GM23338 (cell line): ENCODE measurements around the gene TRPC6. TPM values are rescaled to one million over a fixed set of nuclear protein-coding genes. Genes with fewer than 3 reads are reported as not detected.

Experiments
- ATAC-seq: fragments of 200-7000 bp; cut with Tn5 transposase; 3 replicates; pipeline ENCODE4 v1.9.1; 2020
- DNase-seq: peaks from one replicate; pipeline ENCODE4 v3.0.0-alpha.2; 2015; ENCODE audit warnings: low spot score
- H2AFZ ChIP-seq: fragments of 200-600 bp; sonication (generic); 2 replicates; pipeline ENCODE4 v1.8.0; 2016; ENCODE audit warnings: antibody characterized with exemption, mild to moderate bottlenecking, moderate library complexity
- H3F3A ChIP-seq: fragments of 200-600 bp; sonication (generic); replicated peaks from 2 replicates; pipeline ENCODE4 v1.8.0; 2017; ENCODE audit warnings: antibody characterized with exemption, mixed run types, low read depth
- H3K27ac ChIP-seq: fragments of 200-600 bp; sonication (generic); 2 replicates; pipeline ENCODE4 v1.6.1; 2016; ENCODE audit warnings: low read depth
- H3K27me3 ChIP-seq: fragments of 200-600 bp; sonication (generic); 2 replicates; pipeline ENCODE4 v1.8.0; 2016; ENCODE audit warnings: mild to moderate bottlenecking, mixed run types, moderate library complexity; ENCODE audit not compliant: insufficient read depth
- H3K36me3 ChIP-seq: fragments of 200-600 bp; sonication (generic); 2 replicates; pipeline ENCODE4 v1.8.0; 2016; ENCODE audit warnings: mild to moderate bottlenecking; ENCODE audit not compliant: insufficient read depth
- H3K4me1 ChIP-seq: fragments of 200-600 bp; sonication (generic); 2 replicates; pipeline ENCODE4 v1.8.0; 2016; ENCODE audit warnings: mild to moderate bottlenecking, moderate library complexity; ENCODE audit not compliant: insufficient read depth
- H3K4me2 ChIP-seq: fragments of 200-600 bp; sonication (generic); 2 replicates; pipeline ENCODE4 v1.7.1; 2017; ENCODE audit warnings: mixed run types
- H3K4me3 ChIP-seq: fragments of 200-600 bp; sonication (generic); 2 replicates; pipeline ENCODE4 v1.6.1; 2016; ENCODE audit warnings: mixed run types
- H3K79me2 ChIP-seq: fragments of 200-600 bp; sonication (generic); replicated peaks from 2 replicates; pipeline ENCODE4 v1.8.0; 2017; ENCODE audit warnings: mild to moderate bottlenecking; ENCODE audit not compliant: insufficient read depth
- H3K9me2 ChIP-seq: fragments of 200-600 bp; sonication (generic); 2 replicates; pipeline ENCODE4 v1.8.0; 2017; ENCODE audit not compliant: insufficient read depth
- H4K20me1 ChIP-seq: fragments of 200-600 bp; sonication (generic); replicated peaks from 2 replicates; pipeline ENCODE4 v1.8.0; 2017; ENCODE audit warnings: mild to moderate bottlenecking; ENCODE audit not compliant: insufficient read depth
- H3K27ac Mint-ChIP-seq: 2 replicates; pipeline ENCODE4 v1.8.0; 2020; ENCODE audit warnings: inconsistent platforms, mild to moderate bottlenecking, moderate library complexity, mixed read lengths
- H3K27me3 Mint-ChIP-seq: 3 replicates; pipeline ENCODE4 v1.8.0; 2022; ENCODE audit warnings: low read depth, mild to moderate bottlenecking, moderate library complexity, mixed read lengths, inconsistent platforms; ENCODE audit not compliant: insufficient read depth, poor library complexity
- H3K36me3 Mint-ChIP-seq: 3 replicates; pipeline ENCODE4 v1.8.0; 2021; ENCODE audit warnings: low read depth, mild to moderate bottlenecking, inconsistent platforms, moderate library complexity, mixed read lengths
- H3K4me1 Mint-ChIP-seq: 3 replicates; pipeline ENCODE4 v1.8.0; 2020; ENCODE audit warnings: mild to moderate bottlenecking, inconsistent platforms, mixed read lengths
- H3K4me3 Mint-ChIP-seq: 3 replicates; pipeline ENCODE4 v1.8.0; 2021; ENCODE audit warnings: moderate library complexity, mild to moderate bottlenecking, inconsistent platforms, mixed read lengths
- H3K9me3 Mint-ChIP-seq: 3 replicates; pipeline ENCODE4 v1.8.0; 2020; ENCODE audit warnings: moderate library complexity, mild to moderate bottlenecking, inconsistent platforms, mixed read lengths
- CREB1 ChIP-seq: fragments of 250-450 bp; sonication (Bioruptor Pico); IDR thresholded peaks from 2 replicates; pipeline ENCODE4 v1.5.0; 2020; ENCODE audit warnings: low read depth, mild to moderate bottlenecking, moderate library complexity
- EZH2phosphoT487 ChIP-seq: fragments of 200-600 bp; sonication (generic); IDR thresholded peaks from one replicate; pipeline ENCODE4 v1.8.1; 2018; ENCODE audit warnings: antibody characterized with exemption; ENCODE audit not compliant: unreplicated experiment
- NANOG ChIP-seq: IDR thresholded peaks from 2 replicates; pipeline ENCODE4 v1.6.1; 2016; ENCODE audit warnings: antibody characterized with exemption, borderline replicate concordance
- POLR2AphosphoS5 ChIP-seq: IDR thresholded peaks from 2 replicates; pipeline ENCODE4 v1.6.1; 2016; ENCODE audit warnings: antibody characterized with exemption, low read depth
- STAT1 ChIP-seq: IDR thresholded peaks from one replicate; pipeline ENCODE4 v1.6.1; 2016; ENCODE audit warnings: antibody characterized with exemption; ENCODE audit not compliant: unreplicated experiment
- ZNF114 ChIP-seq: fragments of 250-450 bp; sonication (Bioruptor Pico); IDR thresholded peaks from 2 replicates; pipeline ENCODE4 v1.5.0; 2020; ENCODE audit warnings: mild to moderate bottlenecking, moderate library complexity
- ZNF331 ChIP-seq: fragments of 250-450 bp; sonication (Bioruptor Pico); IDR thresholded peaks from 2 replicates; pipeline ENCODE4 v1.5.0; 2020; ENCODE audit warnings: low read depth, mild to moderate bottlenecking, moderate library complexity
- polyA plus RNA-seq: library from polyadenylated mRNA; unstranded; fragments of >200 nt; fragmentation: Nextera tagmentation; extraction: Ambion mirVana; gene quantifications from 2 replicates; pipeline ENCODE4 v1.2.1, GENCODE V29; 2016
- total RNA-seq: library from RNA; depleted of rRNA; stranded (reverse); fragments of >200 nt; shearing (Covaris generic); gene quantifications from 2 replicates; pipeline ENCODE4 v1.2.3, GENCODE V29; 2014
- TF ChIP-seq, protein P1 (sequence below): fragments of 250-450 bp; sonication (Bioruptor Pico); IDR thresholded peaks from 2 replicates; pipeline ENCODE4 v1.5.0; 2020; ENCODE audit warnings: mild to moderate bottlenecking, moderate library complexity
- TF ChIP-seq, protein P2 (sequence below), 2 experiments: fragments of 200-600 bp in 1 of 2; sonication (generic) in 1 of 2; conservative IDR thresholded peaks; 2 replicates each; pipeline versions ENCODE4 v1.5.1 to v1.6.1; 2016 to 2017; ENCODE audit warnings: antibody characterized with exemption in 2 of 2, low read depth in 2 of 2, mild to moderate bottlenecking in 2 of 2, moderate library complexity in 1 of 2

TRPC6 gene
- total and polyA plus RNA-seq, 2 experiments from 2014 or later = 0.05 to 4.4 TPM

DNA sequence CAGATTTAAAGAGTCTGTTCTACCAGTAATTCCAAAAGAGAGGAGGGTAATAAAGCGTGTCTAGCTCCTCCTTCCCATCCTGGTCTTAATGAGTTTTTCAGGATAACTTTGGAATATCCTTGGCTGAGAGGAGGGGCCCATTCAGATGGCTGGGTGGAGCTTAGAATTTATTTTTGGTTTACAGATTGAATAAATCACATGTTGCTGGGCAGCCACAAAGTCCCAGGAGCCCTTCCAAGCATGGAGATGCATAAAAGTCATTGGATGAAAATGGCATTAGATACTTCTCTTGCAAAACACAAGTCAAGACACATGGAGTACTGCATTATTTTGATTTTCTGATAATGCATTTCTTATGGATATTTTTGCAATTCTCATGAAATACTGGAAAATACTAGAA is 139.0 kb downstream of the TRPC6 start:
- TF ChIP-seq EZH2phosphoT487 = no peak
- TF ChIP-seq, protein P1, sequence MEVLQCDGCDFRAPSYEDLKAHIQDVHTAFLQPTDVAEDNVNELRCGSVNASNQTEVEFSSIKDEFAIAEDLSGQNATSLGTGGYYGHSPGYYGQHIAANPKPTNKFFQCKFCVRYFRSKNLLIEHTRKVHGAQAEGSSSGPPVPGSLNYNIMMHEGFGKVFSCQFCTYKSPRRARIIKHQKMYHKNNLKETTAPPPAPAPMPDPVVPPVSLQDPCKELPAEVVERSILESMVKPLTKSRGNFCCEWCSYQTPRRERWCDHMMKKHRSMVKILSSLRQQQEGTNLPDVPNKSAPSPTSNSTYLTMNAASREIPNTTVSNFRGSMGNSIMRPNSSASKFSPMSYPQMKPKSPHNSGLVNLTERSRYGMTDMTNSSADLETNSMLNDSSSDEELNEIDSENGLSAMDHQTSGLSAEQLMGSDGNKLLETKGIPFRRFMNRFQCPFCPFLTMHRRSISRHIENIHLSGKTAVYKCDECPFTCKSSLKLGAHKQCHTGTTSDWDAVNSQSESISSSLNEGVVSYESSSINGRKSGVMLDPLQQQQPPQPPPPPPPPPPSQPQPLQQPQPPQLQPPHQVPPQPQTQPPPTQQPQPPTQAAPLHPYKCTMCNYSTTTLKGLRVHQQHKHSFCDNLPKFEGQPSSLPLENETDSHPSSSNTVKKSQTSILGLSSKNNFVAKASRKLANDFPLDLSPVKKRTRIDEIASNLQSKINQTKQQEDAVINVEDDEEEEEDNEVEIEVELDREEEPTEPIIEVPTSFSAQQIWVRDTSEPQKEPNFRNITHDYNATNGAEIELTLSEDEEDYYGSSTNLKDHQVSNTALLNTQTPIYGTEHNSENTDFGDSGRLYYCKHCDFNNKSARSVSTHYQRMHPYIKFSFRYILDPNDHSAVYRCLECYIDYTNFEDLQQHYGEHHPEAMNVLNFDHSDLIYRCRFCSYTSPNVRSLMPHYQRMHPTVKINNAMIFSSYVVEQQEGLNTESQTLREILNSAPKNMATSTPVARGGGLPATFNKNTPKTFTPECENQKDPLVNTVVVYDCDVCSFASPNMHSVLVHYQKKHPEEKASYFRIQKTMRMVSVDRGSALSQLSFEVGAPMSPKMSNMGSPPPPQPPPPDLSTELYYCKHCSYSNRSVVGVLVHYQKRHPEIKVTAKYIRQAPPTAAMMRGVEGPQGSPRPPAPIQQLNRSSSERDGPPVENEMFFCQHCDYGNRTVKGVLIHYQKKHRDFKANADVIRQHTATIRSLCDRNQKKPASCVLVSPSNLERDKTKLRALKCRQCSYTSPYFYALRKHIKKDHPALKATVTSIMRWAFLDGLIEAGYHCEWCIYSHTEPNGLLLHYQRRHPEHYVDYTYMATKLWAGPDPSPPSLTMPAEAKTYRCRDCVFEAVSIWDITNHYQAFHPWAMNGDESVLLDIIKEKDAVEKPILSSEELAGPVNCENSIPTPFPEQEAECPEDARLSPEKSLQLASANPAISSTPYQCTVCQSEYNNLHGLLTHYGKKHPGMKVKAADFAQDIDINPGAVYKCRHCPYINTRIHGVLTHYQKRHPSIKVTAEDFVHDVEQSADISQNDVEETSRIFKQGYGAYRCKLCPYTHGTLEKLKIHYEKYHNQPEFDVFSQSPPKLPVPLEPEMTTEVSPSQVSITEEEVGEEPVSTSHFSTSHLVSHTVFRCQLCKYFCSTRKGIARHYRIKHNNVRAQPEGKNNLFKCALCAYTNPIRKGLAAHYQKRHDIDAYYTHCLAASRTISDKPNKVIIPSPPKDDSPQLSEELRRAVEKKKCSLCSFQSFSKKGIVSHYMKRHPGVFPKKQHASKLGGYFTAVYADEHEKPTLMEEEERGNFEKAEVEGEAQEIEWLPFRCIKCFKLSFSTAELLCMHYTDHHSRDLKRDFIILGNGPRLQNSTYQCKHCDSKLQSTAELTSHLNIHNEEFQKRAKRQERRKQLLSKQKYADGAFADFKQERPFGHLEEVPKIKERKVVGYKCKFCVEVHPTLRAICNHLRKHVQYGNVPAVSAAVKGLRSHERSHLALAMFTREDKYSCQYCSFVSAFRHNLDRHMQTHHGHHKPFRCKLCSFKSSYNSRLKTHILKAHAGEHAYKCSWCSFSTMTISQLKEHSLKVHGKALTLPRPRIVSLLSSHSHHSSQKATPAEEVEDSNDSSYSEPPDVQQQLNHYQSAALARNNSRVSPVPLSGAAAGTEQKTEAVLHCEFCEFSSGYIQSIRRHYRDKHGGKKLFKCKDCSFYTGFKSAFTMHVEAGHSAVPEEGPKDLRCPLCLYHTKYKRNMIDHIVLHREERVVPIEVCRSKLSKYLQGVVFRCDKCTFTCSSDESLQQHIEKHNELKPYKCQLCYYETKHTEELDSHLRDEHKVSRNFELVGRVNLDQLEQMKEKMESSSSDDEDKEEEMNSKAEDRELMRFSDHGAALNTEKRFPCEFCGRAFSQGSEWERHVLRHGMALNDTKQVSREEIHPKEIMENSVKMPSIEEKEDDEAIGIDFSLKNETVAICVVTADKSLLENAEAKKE (CRISPR knock-in tag) = no peak
- TF ChIP-seq STAT1 = no peak
- TF ChIP-seq ZNF114 = no peak
- TF ChIP-seq POLR2AphosphoS5 = no peak

DNA sequence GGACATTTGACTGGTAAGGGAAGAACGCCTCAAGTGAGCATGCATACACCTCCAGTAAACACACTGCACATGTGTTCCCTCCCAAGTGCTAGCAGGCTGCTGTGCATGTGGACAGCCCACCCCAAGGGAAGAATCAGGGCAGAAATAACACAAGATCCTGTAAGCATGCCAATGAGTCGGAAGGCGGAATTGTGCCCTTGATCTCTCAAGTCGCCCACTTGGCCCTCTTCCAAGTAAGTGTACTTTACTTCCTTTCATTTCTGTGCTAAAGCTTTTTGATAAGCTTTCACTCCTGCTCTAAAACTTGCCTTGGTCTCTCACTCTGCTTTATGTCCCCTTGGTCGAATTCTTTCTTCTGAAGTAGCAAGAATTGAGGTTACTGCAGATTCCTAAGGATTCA is 139.6 kb downstream of the TRPC6 start:
- Mint-ChIP-seq H3K36me3 (no peaks in the 10 kb centered on the region), H3K9me3 (peaks cover 1% of the 10 kb centered on the region; the same call in 1 of the 3 replicates), H3K4me3 (no peak overlapping the region), H3K27me3 (peaks cover 5% of the 10 kb centered on the region), H3K4me1 (no peaks in the 10 kb centered on the region), H3K27ac (no peak overlapping the region; the same call in 1 of the 2 replicates)
- no peak overlapping the region; the same call in 1 of the 2 replicates for H2AFZ ChIP-seq
- H3K9me2 ChIP-seq = no peaks in the 10 kb centered on the region; the same call in 1 of the 2 replicates
- no peaks in the 10 kb centered on the region for H4K20me1 ChIP-seq
- no peak overlapping the region for H3K4me2 ChIP-seq
- H3K4me3 ChIP-seq = no peak overlapping the region
- ATAC-seq = no peak
- H3K27me3 ChIP-seq = no peaks in the 10 kb centered on the region
- H3K4me1 ChIP-seq = no peaks in the 10 kb centered on the region
- H3K79me2 ChIP-seq = no peaks in the 10 kb centered on the region
- no peak for DNase-seq
- no peaks in the 10 kb centered on the region for H3K36me3 ChIP-seq
- H3F3A ChIP-seq = no peaks in the 10 kb centered on the region
- H3K27ac ChIP-seq = no peak overlapping the region
- no peak for TF ChIP-seq ZNF331 (CRISPR knock-in tag)
- no peak for TF ChIP-seq NANOG
- no peak for TF ChIP-seq CREB1 (CRISPR knock-in tag)
- TF ChIP-seq, protein P2, sequence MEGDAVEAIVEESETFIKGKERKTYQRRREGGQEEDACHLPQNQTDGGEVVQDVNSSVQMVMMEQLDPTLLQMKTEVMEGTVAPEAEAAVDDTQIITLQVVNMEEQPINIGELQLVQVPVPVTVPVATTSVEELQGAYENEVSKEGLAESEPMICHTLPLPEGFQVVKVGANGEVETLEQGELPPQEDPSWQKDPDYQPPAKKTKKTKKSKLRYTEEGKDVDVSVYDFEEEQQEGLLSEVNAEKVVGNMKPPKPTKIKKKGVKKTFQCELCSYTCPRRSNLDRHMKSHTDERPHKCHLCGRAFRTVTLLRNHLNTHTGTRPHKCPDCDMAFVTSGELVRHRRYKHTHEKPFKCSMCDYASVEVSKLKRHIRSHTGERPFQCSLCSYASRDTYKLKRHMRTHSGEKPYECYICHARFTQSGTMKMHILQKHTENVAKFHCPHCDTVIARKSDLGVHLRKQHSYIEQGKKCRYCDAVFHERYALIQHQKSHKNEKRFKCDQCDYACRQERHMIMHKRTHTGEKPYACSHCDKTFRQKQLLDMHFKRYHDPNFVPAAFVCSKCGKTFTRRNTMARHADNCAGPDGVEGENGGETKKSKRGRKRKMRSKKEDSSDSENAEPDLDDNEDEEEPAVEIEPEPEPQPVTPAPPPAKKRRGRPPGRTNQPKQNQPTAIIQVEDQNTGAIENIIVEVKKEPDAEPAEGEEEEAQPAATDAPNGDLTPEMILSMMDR (conservative IDR thresholded peaks at IDR 0.05; ENCODE audit: low read depth in 2 of 2) = no peak

More for the DNA sequence above, 139.0 kb downstream of the TRPC6 start:
- no peaks in the 10 kb centered on the region; the same call in 1 of the 2 replicates for H3K9me2 ChIP-seq
- H3K27ac ChIP-seq = no peak overlapping the region
- H3K27me3 ChIP-seq = no peaks in the 10 kb centered on the region
- H3K4me1 ChIP-seq = no peaks in the 10 kb centered on the region
- H3F3A ChIP-seq = no peaks in the 10 kb centered on the region
- H4K20me1 ChIP-seq = no peaks in the 10 kb centered on the region
- Mint-ChIP-seq H3K36me3 (no peaks in the 10 kb centered on the region), H3K27ac (no peak overlapping the region), H3K4me3 (no peak overlapping the region), H3K9me3 (no peaks in the 10 kb centered on the region), H3K4me1 (no peaks in the 10 kb centered on the region), H3K27me3 (peaks cover 3% of the 10 kb centered on the region)
- no peak for ATAC-seq
- H3K79me2 ChIP-seq = no peaks in the 10 kb centered on the region
- DNase-seq = no peak
- no peak overlapping the region for H3K4me2 ChIP-seq
- no peak overlapping the region for H2AFZ ChIP-seq
- H3K4me3 ChIP-seq = no peak overlapping the region
- H3K36me3 ChIP-seq = no peaks in the 10 kb centered on the region
